GM12878 (cell line): Measurements from ENCODE around the gene APOL4. TPM values are rescaled to one million over a fixed set of nuclear protein-coding genes. Genes with fewer than 3 reads are reported as not detected.

Source experiments
- ATAC-seq: fragments of 200-7000 bp; cut with Tn5 transposase; 3 replicates; pipeline ENCODE4 v1.9.1; 2020; ENCODE audit warnings: mild to moderate bottlenecking, moderate library complexity
- BruUV-seq: library from RNA; stranded (reverse); fragments of 400-500 nt; replicated peaks from 2 replicates; lab custom pipeline; 2021; lab: Mats Ljungman, UMichigan
- CTCF ChIA-PET: fragments of 300-600 bp; sonication (Branson Sonifier 250); formaldehyde crosslinking; extraction: SDS; loops from one replicate; lab custom pipeline; 2021; ENCODE audit warnings: inconsistent platforms; lab: Yijun Ruan, JAX
- POLR2A ChIA-PET: fragments of 350-600 bp; formaldehyde crosslinking; extraction: SDS; loops from one replicate; lab custom pipeline; 2021; ENCODE audit warnings: inconsistent platforms; lab: Charles Lee
- RAD21 ChIA-PET: fragments of 300-600 bp; sonication (Branson Sonifier 250); formaldehyde crosslinking; loops from one replicate; lab custom pipeline; 2023; ENCODE audit warnings: antibody characterized with exemption; ENCODE audit not compliant: unreplicated experiment; lab: Charles Lee
- SMC1A ChIA-PET: fragments of 300-600 bp; sonication (Branson Sonifier 250); formaldehyde crosslinking; loops from one replicate; lab custom pipeline; 2023; ENCODE audit not compliant: unreplicated experiment, uncharacterized antibody; lab: Charles Lee
- DNase-seq: peaks from one replicate; pipeline ENCODE4 v3.0.0-alpha.2; 2011; ENCODE audit warnings: low read depth, low spot score
- FAIRE-seq: peaks from 3 replicates; lab custom pipeline; 2011; peaks lifted over from hg19 to GRCh38; lab: Jason Lieb, UNC
- H2AFZ ChIP-seq: 2 replicates; pipeline ENCODE4 v1.6.0; 2011; ENCODE audit warnings: low read depth, low read length, control low read depth; ENCODE audit not compliant: control insufficient read depth
- H3K27ac ChIP-seq: 2 replicates; pipeline ENCODE4 v1.5.1; 2011; ENCODE audit warnings: control low read depth; ENCODE audit not compliant: control insufficient read depth, insufficient read depth
- H3K27me3 ChIP-seq, 2 experiments: replicated peaks in 1 of 2; 2 replicates each; pipeline versions ENCODE4 v1.6.0 to v1.6.1; 2011; ENCODE audit warnings: low read length in 1 of 2; ENCODE audit not compliant: control insufficient read depth in 2 of 2, insufficient read depth in 2 of 2
- H3K36me3 ChIP-seq, 2 experiments: 2 replicates each; pipeline ENCODE4 v1.5.1; 2011; ENCODE audit warnings: low read length in 1 of 2; ENCODE audit not compliant: control insufficient read depth in 2 of 2, insufficient read depth in 2 of 2
- H3K4me1 ChIP-seq: 2 replicates; pipeline ENCODE4 v1.6.1; 2011; ENCODE audit warnings: mild to moderate bottlenecking, low read length, moderate library complexity, mixed read lengths; ENCODE audit not compliant: control insufficient read depth, insufficient read depth
- H3K4me2 ChIP-seq: 2 replicates; pipeline ENCODE4 v1.6.0; 2011; ENCODE audit warnings: control low read depth; ENCODE audit not compliant: control insufficient read depth, insufficient read depth
- H3K4me3 ChIP-seq: fragments of 200-600 bp; sonication (generic); 2 replicates; pipeline ENCODE4 v1.5.1; 2016
- H3K79me2 ChIP-seq: 2 replicates; pipeline ENCODE4 v1.6.0; 2011; ENCODE audit warnings: low read length; ENCODE audit not compliant: control insufficient read depth, insufficient read depth
- H3K9ac ChIP-seq: 2 replicates; pipeline ENCODE4 v1.8.0; 2011; ENCODE audit warnings: low read length, control low read depth, mixed read lengths; ENCODE audit not compliant: control insufficient read depth, insufficient read depth
- H3K9me3 ChIP-seq: replicated peaks from 3 replicates; pipeline ENCODE4 v1.5.1; 2011; ENCODE audit warnings: mild to moderate bottlenecking, low read length; ENCODE audit not compliant: control insufficient read depth, insufficient read depth
- H4K20me1 ChIP-seq: 2 replicates; pipeline ENCODE4 v1.6.0; 2011; ENCODE audit not compliant: control insufficient read depth, insufficient read depth
- CREB1 ChIP-seq: IDR thresholded peaks from 2 replicates; pipeline ENCODE4 v1.6.1; 2012; ENCODE audit warnings: low read depth, mild to moderate bottlenecking, inconsistent platforms
- CUX1 ChIP-seq: IDR thresholded peaks from 2 replicates; pipeline ENCODE4 v1.6.1; 2012; ENCODE audit warnings: improper control_type of control experiment, low read depth, low read length; ENCODE audit not compliant: insufficient replicate concordance
- HDAC2 ChIP-seq: fragments of 200-600 bp; sonication (generic); IDR thresholded peaks from 2 replicates; pipeline ENCODE4 v1.6.1; 2017
- LARP7 ChIP-seq: fragments of 450-650 bp; IDR thresholded peaks from 2 replicates; pipeline ENCODE4 v1.6.1; 2017; ENCODE audit warnings: mild to moderate bottlenecking
- PAX5 ChIP-seq: IDR thresholded peaks from 2 replicates; pipeline ENCODE4 v1.6.1; 2011; ENCODE audit warnings: low read depth, low read length, borderline replicate concordance
- RB1 ChIP-seq: fragments of 450-650 bp; formaldehyde crosslinking; IDR thresholded peaks from 2 replicates; pipeline ENCODE4 v1.6.1; 2017; ENCODE audit warnings: mild to moderate bottlenecking, borderline replicate concordance
- RUNX3 ChIP-seq: IDR thresholded peaks from 2 replicates; pipeline ENCODE4 v1.6.1; 2012; ENCODE audit warnings: low read length, inconsistent platforms
- SREBF1 ChIP-seq: IDR thresholded peaks from 2 replicates; pipeline ENCODE4 v1.6.1; 2012; ENCODE audit warnings: mild to moderate bottlenecking, low read length
- ZBED1 ChIP-seq: IDR thresholded peaks from 2 replicates; pipeline ENCODE4 v1.6.1; 2016; ENCODE audit warnings: borderline replicate concordance
- ZBTB11 ChIP-seq: fragments of 450-650 bp; formaldehyde crosslinking; IDR thresholded peaks from 2 replicates; pipeline ENCODE4 v1.5.0; 2022; ENCODE audit warnings: mild to moderate bottlenecking, missing genetic modification characterization
- ZBTB33 ChIP-seq: fragments of 450-650 bp; IDR thresholded peaks from 2 replicates; pipeline ENCODE4 v1.6.1; 2017; ENCODE audit warnings: mild to moderate bottlenecking
- ZNF384 ChIP-seq: IDR thresholded peaks from 2 replicates; pipeline ENCODE4 v1.6.1; 2012; ENCODE audit warnings: low read depth, mild to moderate bottlenecking, low read length, improper control_type of control experiment, borderline replicate concordance
- ZSCAN29 ChIP-seq: fragments of 450-650 bp; IDR thresholded peaks from 2 replicates; pipeline ENCODE4 v1.6.1; 2017; ENCODE audit warnings: mild to moderate bottlenecking, moderate library complexity
- WGBS: methylation state at CpG from one replicate; pipeline ENCODE4 v1.1.6; 2016; ENCODE audit warnings: low lambda C conversion rate; ENCODE audit not compliant: insufficient replicate concordance, insufficient coverage; ENCODE audit errors: missing lambda C conversion rate; 5-methylcytosine and 5-hydroxymethylcytosine counted together
- in situ Hi-C: fragments of 300-500 bp; cut with MboI; formaldehyde crosslinking; loops from 9 replicates; pipeline ENCODE4 v1.14.3; 2018; ENCODE audit warnings: mixed read lengths
- intact Hi-C: fragments of 100-400 bp; cut with micrococcal nuclease; formaldehyde crosslinking; loops from one replicate; pipeline ENCODE4 v1.14.2; 2022; ENCODE audit not compliant: unreplicated experiment
- polyA plus RNA-seq, 11 experiments: library from polyadenylated mRNA; depleted of rRNA in 4 of 11; unstranded in 6 of 11; stranded (reverse) in 5 of 11; fragments of >200 nt; fragmentation: Nextera tagmentation in 4 of 11; fragmentation: Illumina TruSeq in 1 of 11; extraction: Ambion mirVana in 4 of 11; extraction: Trizol in 1 of 11; gene quantifications; 1 replicate in 1 of 11; 2 replicates in 10 of 11; pipeline versions ENCODE4 v1.2.1 to v1.2.3, GENCODE V29; 2011 to 2016; ENCODE audit warnings: inconsistent platforms in 2 of 11, missing spikeins in 2 of 11, low read depth in 1 of 11
- total RNA-seq, 4 experiments: library from RNA; depleted of rRNA in 3 of 4; stranded (reverse); fragments of >200 nt in 3 of 4; fragmentation: Illumina TruSeq in 1 of 4; extraction: Trizol in 1 of 4; gene quantifications; 2 replicates each; pipeline versions ENCODE4 v1.2.1 to v1.2.3, GENCODE V29; 2013 to 2021

The APOL4 gene
- total and polyA plus RNA-seq, 10 of the 15 experiments (the other 5 are each of a cell fraction or from before 2014, with no cell fraction given): 0.03 to 0.24 (median 0.19) TPM; not detected in 7

GRCh38 chr22:36147196-36147791 lies 54.3 kb downstream of the APOL4 start (continued):
- TF ChIP-seq CUX1: no peak
- no peak for TF ChIP-seq ZBED1
- TF ChIP-seq RUNX3: no peak
- no peak for TF ChIP-seq LARP7
- TF ChIP-seq, all 136 proteins: peak for 0

- no peaks in the 10 kb centered on the region for H3K4me1 ChIP-seq
- FAIRE-seq (no peak), DNase-seq (no peak), ATAC-seq (no peak)
- H3K36me3 ChIP-seq: peaks cover 11 to 29% of the 10 kb centered on the region in 2 experiments
- H2AFZ ChIP-seq: no peak overlapping the region
- H3K27ac ChIP-seq: no peak overlapping the region
- no peaks in the 10 kb centered on the region for H3K27me3 ChIP-seq
- no TSS peak for BruUV-seq
- in situ Hi-C loops: no loop called here
- no peak overlapping the region for H3K4me3 ChIP-seq
- no peaks in the 10 kb centered on the region for H3K9me3 ChIP-seq
- SMC1A ChIA-PET: interaction anchor here (0.7 to 3.5 kb wide), 5 partner anchors 10 to 132 kb away, joined by 3 to 53 read pairs (median 4); no protein-coding TSS in a partner anchor
- RAD21 ChIA-PET: interaction anchor here (1.3 to 1.5 kb wide), 2 partner anchors 12 to 17 kb away, joined by 4 read pairs; no protein-coding TSS in a partner anchor
- H3K79me2 ChIP-seq: no peaks in the 10 kb centered on the region
- no peaks in the 10 kb centered on the region for H4K20me1 ChIP-seq
- intact Hi-C loops: loop anchor here (1.0 kb wide), 1 partner anchor 34 kb away; no protein-coding TSS in a partner anchor
- POLR2A ChIA-PET: no interaction called here
- CTCF ChIA-PET: interaction anchor here (0.9 to 7.4 kb wide), 5 partner anchors 17 to 37 kb away, joined by 3 to 129 read pairs (median 6); no protein-coding TSS in a partner anchor
- H3K4me2 ChIP-seq: no peak overlapping the region
- WGBS: 75% methylated on average over 4 of the region's 4 CpGs
- H3K9ac ChIP-seq: no peak overlapping the region
- no peak for TF ChIP-seq ZNF384
- no peak for TF ChIP-seq ZSCAN29
- TF ChIP-seq RB1: no peak
- no peak for TF ChIP-seq CREB1
- no peak for TF ChIP-seq HDAC2
- no peak for TF ChIP-seq ZBTB33
- TF ChIP-seq ZBTB11: no peak
- TF ChIP-seq PAX5: no peak
- TF ChIP-seq SREBF1: no peak
Observed at GRCh38 chr22:36145881-36146280, 55.7 kb downstream of the APOL4 start.
